Measurements from ENCODE around the gene TAPT1. TPM values are rescaled to one million over a fixed set of nuclear protein-coding genes. Genes with fewer than 3 reads are reported as not detected.

The TAPT1 gene
- total and polyA plus RNA-seq, 2 donors (not counting 3 experiments of a cell fraction or from before 2014, with no cell fraction given): 6.9 to 17.5 TPM

GRCh38 chr4:16243285-16243684 lies 17.0 kb upstream of the TAPT1 start:
- Histone ChIP-seq H3K4me3 (replicated peaks in 1 of 3; ENCODE audit: insufficient read depth in 1 of 3, low read depth in 1 of 3, low read length in 3 of 3) (no peak overlapping the region), H4K20me1 (replicated peaks; ENCODE audit: control insufficient read depth, extremely low read depth, insufficient read depth, low read length) (no peaks in the 10 kb centered on the region), H3K4me2 (ENCODE audit: insufficient read depth, low read length) (no peak overlapping the region), H3K9me1 (replicated peaks; ENCODE audit: control insufficient read depth, extremely low read depth, insufficient read depth, low read length) (no peaks in the 10 kb centered on the region), H3K36me3 (ENCODE audit: control insufficient read depth in 2 of 2, extremely low read depth in 1 of 2, insufficient read depth in 2 of 2, low read length in 2 of 2) (no peaks in the 10 kb centered on the region), H3K27ac (ENCODE audit: insufficient read depth, low read depth, low read length) (no peak overlapping the region), H3K9ac (replicated peaks; ENCODE audit: extremely low read depth, insufficient read depth, low read length) (no peak overlapping the region), H3K9me3 (replicated peaks; ENCODE audit: control insufficient read depth, insufficient read depth, low read length) (no peaks in the 10 kb centered on the region), H2AFZ (ENCODE audit: low read depth, low read length) (no peak overlapping the region), H3K4me1 (ENCODE audit: control insufficient read depth, extremely low read depth, insufficient read depth, low read length) (no peaks in the 10 kb centered on the region), H3K27me3 (ENCODE audit: control insufficient read depth in 2 of 2, insufficient read depth in 2 of 2, low read length in 2 of 2) (no peaks in the 10 kb centered on the region), H3K79me2 (ENCODE audit: control insufficient read depth, insufficient read depth, low read length) (no peaks in the 10 kb centered on the region)
- FAIRE-seq (no peak), DNase-seq (ENCODE audit: low read depth, low spot score) (no peak)
- CTCF ChIA-PET: interaction anchor here (1.6 kb wide), 1 partner anchor 22 kb away, joined by 6 read pairs; no protein-coding TSS in a partner anchor
- TF ChIP-seq CTCF (IDR thresholded peaks at IDR 0.05; ENCODE audit: extremely low read depth in 1 of 2, insufficient read depth in 1 of 2, low read depth in 1 of 2, low read length in 2 of 2) (no peak), FOS (IDR thresholded peaks at IDR 0.05; ENCODE audit: borderline replicate concordance, insufficient read depth, low read length) (no peak), POLR2AphosphoS5 (IDR thresholded peaks at IDR 0.05; ENCODE audit: insufficient read depth, low read depth, low read length) (no peak), EZH2 (IDR thresholded peaks at IDR 0.05; ENCODE audit: borderline replicate concordance, low read depth, low read length, severe bottlenecking) (no peak), MYC (IDR thresholded peaks at IDR 0.05; ENCODE audit: low read depth, low read length) (no peak), MAX (IDR thresholded peaks at IDR 0.05; ENCODE audit: insufficient read depth, insufficient read length) (no peak), JUN (IDR thresholded peaks at IDR 0.05; ENCODE audit: borderline replicate concordance, insufficient read depth, insufficient read length, low read depth) (no peak), POLR2A (IDR thresholded peaks at IDR 0.05; ENCODE audit: low read depth, low read length) (no peak), GATA2 (IDR thresholded peaks at IDR 0.05; ENCODE audit: insufficient read depth, insufficient read length, low read depth, low read length) (no peak)
- intact Hi-C loops (cut with micrococcal nuclease): no loop called here
- no TSS peak for BruUV-seq (replicated peaks)
- POLR2A ChIA-PET: no interaction called here
- dilution Hi-C loops (cut with MboI; ENCODE audit: extremely low pct_ligation_motif_present, low sequenced_read_pairs): no loop called here
